Measurements from ENCODE around the gene CDH9.

CDH9 gene

GRCh38 chr5:27009540-27009915, 28.9 kb downstream of the CDH9 start (continued):
- TF ChIP-seq, protein P1, sequence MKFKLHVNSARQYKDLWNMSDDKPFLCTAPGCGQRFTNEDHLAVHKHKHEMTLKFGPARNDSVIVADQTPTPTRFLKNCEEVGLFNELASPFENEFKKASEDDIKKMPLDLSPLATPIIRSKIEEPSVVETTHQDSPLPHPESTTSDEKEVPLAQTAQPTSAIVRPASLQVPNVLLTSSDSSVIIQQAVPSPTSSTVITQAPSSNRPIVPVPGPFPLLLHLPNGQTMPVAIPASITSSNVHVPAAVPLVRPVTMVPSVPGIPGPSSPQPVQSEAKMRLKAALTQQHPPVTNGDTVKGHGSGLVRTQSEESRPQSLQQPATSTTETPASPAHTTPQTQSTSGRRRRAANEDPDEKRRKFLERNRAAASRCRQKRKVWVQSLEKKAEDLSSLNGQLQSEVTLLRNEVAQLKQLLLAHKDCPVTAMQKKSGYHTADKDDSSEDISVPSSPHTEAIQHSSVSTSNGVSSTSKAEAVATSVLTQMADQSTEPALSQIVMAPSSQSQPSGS (tag by site-specific recombination; IDR thresholded peaks at IDR 0.05; ENCODE audit: low read depth), result no peak
- TF ChIP-seq ZNF692 (tag by site-specific recombination; IDR thresholded peaks at IDR 0.05) (no peak), ZNF248 (tag by site-specific recombination; IDR thresholded peaks at IDR 0.05) (no peak), ZNF747 (tag by site-specific recombination; IDR thresholded peaks at IDR 0.05) (no peak)

- Histone ChIP-seq H3K9me3 (ENCODE audit: control insufficient read depth, insufficient read depth, low read depth, low read length) (no peaks in the 10 kb centered on the region), H3K36me3 (ENCODE audit: control insufficient read depth in 2 of 2, insufficient read depth in 1 of 2, low read length in 2 of 2) (no peaks in the 10 kb centered on the region), H3K27ac (ENCODE audit: extremely low read depth, low read depth, low read length) (no peak overlapping the region), H3K4me1 (ENCODE audit: control insufficient read depth, insufficient read depth, low read length) (no peaks in the 10 kb centered on the region), H3K4me3 (ENCODE audit: low read depth, low read length) (no peak overlapping the region)
- TF ChIP-seq ZNF792 (tag by site-specific recombination; IDR thresholded peaks at IDR 0.05), result no peak
- ChIA-PET CTCF (no interaction called here), POLR2A (no interaction called here)
Measured at GRCh38 chr5:27008604-27009539, 29.5 kb downstream of the CDH9 start.

DNA sequence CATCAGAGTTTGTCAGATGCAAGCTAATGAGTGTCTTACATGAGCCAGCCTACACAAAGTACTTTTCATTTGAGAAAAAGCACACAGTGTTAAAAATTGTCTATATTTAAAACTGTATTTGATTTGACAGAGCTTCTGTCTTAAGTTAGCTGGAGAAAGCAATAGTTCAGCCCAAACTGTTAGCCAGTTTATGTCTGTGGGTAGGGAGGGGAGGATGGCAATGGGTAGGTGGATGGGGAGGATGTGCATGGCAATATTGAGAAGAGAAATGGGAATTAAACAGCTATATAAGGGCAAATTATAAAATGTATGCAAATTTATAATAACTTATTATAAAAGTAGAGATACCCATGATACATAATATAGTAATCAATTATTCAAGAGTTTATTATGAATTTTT, 31.3 kb downstream of the CDH9 start:
- H3K27ac ChIP-seq (ENCODE audit: extremely low read depth, low read depth, low read length), result no peak overlapping the region
- CTCF ChIA-PET, result no interaction called here
- POLR2A ChIA-PET, result no interaction called here
- H3K4me1 ChIP-seq (ENCODE audit: control insufficient read depth, insufficient read depth, low read length), result no peaks in the 10 kb centered on the region
- no peaks in the 10 kb centered on the region for H3K36me3 ChIP-seq (ENCODE audit: control insufficient read depth in 2 of 2, insufficient read depth in 1 of 2, low read length in 2 of 2)
- no peaks in the 10 kb centered on the region for H3K9me3 ChIP-seq (ENCODE audit: control insufficient read depth, insufficient read depth, low read depth, low read length)
- no peak overlapping the region for H3K4me3 ChIP-seq (ENCODE audit: low read depth, low read length)
- TF ChIP-seq, protein P2, sequence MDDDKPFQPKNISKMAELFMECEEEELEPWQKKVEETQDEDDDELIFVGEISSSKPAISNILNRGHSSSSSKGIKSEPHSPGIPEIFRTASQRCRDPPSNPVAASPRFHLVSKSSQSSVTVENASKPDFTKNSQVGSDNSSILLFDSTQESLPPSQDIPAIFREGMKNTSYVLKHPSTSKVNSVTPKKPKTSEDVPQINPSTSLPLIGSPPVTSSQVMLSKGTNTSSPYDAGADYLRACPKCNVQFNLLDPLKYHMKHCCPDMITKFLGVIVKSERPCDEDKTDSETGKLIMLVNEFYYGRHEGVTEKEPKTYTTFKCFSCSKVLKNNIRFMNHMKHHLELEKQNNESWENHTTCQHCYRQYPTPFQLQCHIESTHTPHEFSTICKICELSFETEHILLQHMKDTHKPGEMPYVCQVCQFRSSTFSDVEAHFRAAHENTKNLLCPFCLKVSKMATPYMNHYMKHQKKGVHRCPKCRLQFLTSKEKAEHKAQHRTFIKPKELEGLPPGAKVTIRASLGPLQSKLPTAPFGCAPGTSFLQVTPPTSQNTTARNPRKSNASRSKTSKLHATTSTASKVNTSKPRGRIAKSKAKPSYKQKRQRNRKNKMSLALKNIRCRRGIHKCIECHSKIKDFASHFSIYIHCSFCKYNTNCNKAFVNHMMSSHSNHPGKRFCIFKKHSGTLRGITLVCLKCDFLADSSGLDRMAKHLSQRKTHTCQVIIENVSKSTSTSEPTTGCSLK (tag by site-specific recombination; IDR thresholded peaks at IDR 0.05), result no peak
- no peak for TF ChIP-seq ZFP3 (tag by site-specific recombination; IDR thresholded peaks at IDR 0.05; ENCODE audit: low read depth)
- TF ChIP-seq ZNF239 (tag by site-specific recombination; IDR thresholded peaks at IDR 0.05), result no peak
- TF ChIP-seq ZNF692 (tag by site-specific recombination; IDR thresholded peaks at IDR 0.05), result no peak
- TF ChIP-seq SP2 (tag by site-specific recombination; IDR thresholded peaks at IDR 0.05), result no peak
- no peak for TF ChIP-seq ZNF747 (tag by site-specific recombination; IDR thresholded peaks at IDR 0.05)
- no peak for TF ChIP-seq ZNF785 (tag by site-specific recombination; IDR thresholded peaks at IDR 0.05)
- TF ChIP-seq ZNF623 (tag by site-specific recombination; IDR thresholded peaks at IDR 0.05), result no peak
- TF ChIP-seq, protein P3, sequence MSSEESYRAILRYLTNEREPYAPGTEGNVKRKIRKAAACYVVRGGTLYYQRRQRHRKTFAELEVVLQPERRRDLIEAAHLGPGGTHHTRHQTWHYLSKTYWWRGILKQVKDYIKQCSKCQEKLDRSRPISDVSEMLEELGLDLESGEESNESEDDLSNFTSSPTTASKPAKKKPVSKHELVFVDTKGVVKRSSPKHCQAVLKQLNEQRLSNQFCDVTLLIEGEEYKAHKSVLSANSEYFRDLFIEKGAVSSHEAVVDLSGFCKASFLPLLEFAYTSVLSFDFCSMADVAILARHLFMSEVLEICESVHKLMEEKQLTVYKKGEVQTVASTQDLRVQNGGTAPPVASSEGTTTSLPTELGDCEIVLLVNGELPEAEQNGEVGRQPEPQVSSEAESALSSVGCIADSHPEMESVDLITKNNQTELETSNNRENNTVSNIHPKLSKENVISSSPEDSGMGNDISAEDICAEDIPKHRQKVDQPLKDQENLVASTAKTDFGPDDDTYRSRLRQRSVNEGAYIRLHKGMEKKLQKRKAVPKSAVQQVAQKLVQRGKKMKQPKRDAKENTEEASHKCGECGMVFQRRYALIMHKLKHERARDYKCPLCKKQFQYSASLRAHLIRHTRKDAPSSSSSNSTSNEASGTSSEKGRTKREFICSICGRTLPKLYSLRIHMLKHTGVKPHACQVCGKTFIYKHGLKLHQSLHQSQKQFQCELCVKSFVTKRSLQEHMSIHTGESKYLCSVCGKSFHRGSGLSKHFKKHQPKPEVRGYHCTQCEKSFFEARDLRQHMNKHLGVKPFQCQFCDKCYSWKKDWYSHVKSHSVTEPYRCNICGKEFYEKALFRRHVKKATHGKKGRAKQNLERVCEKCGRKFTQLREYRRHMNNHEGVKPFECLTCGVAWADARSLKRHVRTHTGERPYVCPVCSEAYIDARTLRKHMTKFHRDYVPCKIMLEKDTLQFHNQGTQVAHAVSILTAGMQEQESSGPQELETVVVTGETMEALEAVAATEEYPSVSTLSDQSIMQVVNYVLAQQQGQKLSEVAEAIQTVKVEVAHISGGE (tag by site-specific recombination; conservative IDR thresholded peaks at IDR 0.05; ENCODE audit: low read depth), result no peak
- TF ChIP-seq ZNF777 (tag by site-specific recombination; IDR thresholded peaks at IDR 0.05; ENCODE audit: borderline replicate concordance), result no peak
- TF ChIP-seq ZNF549 (tag by site-specific recombination; IDR thresholded peaks at IDR 0.05), result no peak
- no peak for TF ChIP-seq ZNF404 (tag by site-specific recombination; IDR thresholded peaks at IDR 0.05)
- no peak for TF ChIP-seq HOXA7 (CRISPR knock-in tag; IDR thresholded peaks at IDR 0.05; ENCODE audit: borderline replicate concordance)
- TF ChIP-seq ZNF114 (tag by site-specific recombination; IDR thresholded peaks at IDR 0.05), result no peak
- no peak for TF ChIP-seq PRDM6 (tag by site-specific recombination; IDR thresholded peaks at IDR 0.05)

Data from HEK293 (cell line).